ENCODE results near the gene ITSN1.
"Not testable (repeated sequence)": the region's sequence is repeated elsewhere in the genome, so short reads cannot be mapped to it uniquely, and the experiment has no call there.

ITSN1 gene

GRCh38 chr21:33892853-33893252 lies 250.6 kb downstream of the ITSN1 start:
- no peak for DNase-seq (ENCODE audit: low spot score)

GRCh38 chr21:33893917-33894316 lies 251.6 kb downstream of the ITSN1 start:
- DNase-seq (ENCODE audit: low spot score) = no peak

- DNase-seq (ENCODE audit: low spot score) = peak; percentile 91
These were observed 252.5 kb downstream of the ITSN1 start for GRCh38 chr21:33894736-33895288.

- DNase-seq (ENCODE audit: low spot score) = no peak
These were observed 253.1 kb downstream of the ITSN1 start for GRCh38 chr21:33895356-33895755.

GRCh38 chr21:33896691-33897090 lies 254.4 kb downstream of the ITSN1 start:
- DNase-seq (ENCODE audit: low spot score) = no peak

GRCh38 chr21:33897098-33897497 lies 254.8 kb downstream of the ITSN1 start:
- DNase-seq (ENCODE audit: low spot score) = no peak

- no peak for DNase-seq (ENCODE audit: low spot score)
These were observed 255.4 kb downstream of the ITSN1 start for GRCh38 chr21:33897739-33898138.

- DNase-seq (ENCODE audit: low spot score) = no peak
These were observed 256.3 kb downstream of the ITSN1 start for GRCh38 chr21:33898586-33898985.

- DNase-seq (ENCODE audit: low spot score) = peak; percentile 46
These were observed 256.9 kb downstream of the ITSN1 start for GRCh38 chr21:33899199-33899598.

GRCh38 chr21:33901412-33902288 lies 259.3 kb downstream of the ITSN1 start:
- DNase-seq (ENCODE audit: low spot score) = peak; percentile 57

- no peak for DNase-seq (ENCODE audit: low spot score)
These were observed 260.0 kb downstream of the ITSN1 start for GRCh38 chr21:33902349-33902748.

- DNase-seq (ENCODE audit: low spot score) = no peak
These were observed 261.7 kb downstream of the ITSN1 start for GRCh38 chr21:33904041-33904440.

GRCh38 chr21:33908760-33909159 lies 266.5 kb downstream of the ITSN1 start:
- DNase-seq (ENCODE audit: low spot score) = no peak

GRCh38 chr21:33909756-33910155 lies 267.5 kb downstream of the ITSN1 start:
- no peak for DNase-seq (ENCODE audit: low spot score)

- DNase-seq (ENCODE audit: low spot score) = no peak
These were observed 271.9 kb downstream of the ITSN1 start for GRCh38 chr21:33914188-33914587.

- peak; percentile 98 for DNase-seq (ENCODE audit: low spot score)
These were observed 273.3 kb downstream of the ITSN1 start, which contains the start of gene ATP5PO for GRCh38 chr21:33915368-33916199. Gene ATP5PO (minus strand): TSS chr21:33915804. CDS start chr21:33915763, 41 bp downstream.

GRCh38 chr21:33916200-33916567 lies 273.9 kb downstream of the ITSN1 start:
- no peak for DNase-seq (ENCODE audit: low spot score)

- DNase-seq (ENCODE audit: low spot score) = no peak
These were observed 275.1 kb downstream of the ITSN1 start for GRCh38 chr21:33917421-33917820.

- peak; percentile 84 for DNase-seq (ENCODE audit: low spot score)
These were observed 281.9 kb downstream of the ITSN1 start for GRCh38 chr21:33924079-33924765.

GRCh38 chr21:33924766-33925100 lies 282.4 kb downstream of the ITSN1 start:
- DNase-seq (ENCODE audit: low spot score) = no peak

- DNase-seq (ENCODE audit: low spot score) = not testable (repeated sequence)
These were observed 283.9 kb downstream of the ITSN1 start for GRCh38 chr21:33926248-33926647.
